Measurements from ENCODE around the gene RBM24.

RBM24 gene

DNA sequence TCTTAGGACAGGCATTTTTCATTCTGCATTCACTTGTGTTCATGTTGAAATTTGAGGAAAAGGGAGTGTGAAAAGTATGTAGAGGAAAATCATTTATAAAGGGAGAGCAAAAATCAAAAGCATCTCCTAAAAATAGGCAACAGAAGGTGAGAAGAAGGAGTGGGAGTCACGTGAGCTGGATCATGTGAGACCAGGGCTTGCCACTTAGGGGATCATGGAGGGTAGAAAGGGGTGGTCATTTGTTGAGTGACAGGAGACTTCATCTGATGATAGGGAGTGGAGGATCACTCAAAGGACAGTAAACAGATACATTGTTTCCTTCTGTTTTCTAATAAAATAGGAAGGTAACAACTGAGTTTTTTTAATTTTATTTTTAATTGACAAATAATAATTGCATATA is 17.1 kb downstream of the RBM24 start:
- H3K4me3 ChIP-seq (ENCODE audit: low read length): no peak overlapping the region
- TF ChIP-seq, protein P1, sequence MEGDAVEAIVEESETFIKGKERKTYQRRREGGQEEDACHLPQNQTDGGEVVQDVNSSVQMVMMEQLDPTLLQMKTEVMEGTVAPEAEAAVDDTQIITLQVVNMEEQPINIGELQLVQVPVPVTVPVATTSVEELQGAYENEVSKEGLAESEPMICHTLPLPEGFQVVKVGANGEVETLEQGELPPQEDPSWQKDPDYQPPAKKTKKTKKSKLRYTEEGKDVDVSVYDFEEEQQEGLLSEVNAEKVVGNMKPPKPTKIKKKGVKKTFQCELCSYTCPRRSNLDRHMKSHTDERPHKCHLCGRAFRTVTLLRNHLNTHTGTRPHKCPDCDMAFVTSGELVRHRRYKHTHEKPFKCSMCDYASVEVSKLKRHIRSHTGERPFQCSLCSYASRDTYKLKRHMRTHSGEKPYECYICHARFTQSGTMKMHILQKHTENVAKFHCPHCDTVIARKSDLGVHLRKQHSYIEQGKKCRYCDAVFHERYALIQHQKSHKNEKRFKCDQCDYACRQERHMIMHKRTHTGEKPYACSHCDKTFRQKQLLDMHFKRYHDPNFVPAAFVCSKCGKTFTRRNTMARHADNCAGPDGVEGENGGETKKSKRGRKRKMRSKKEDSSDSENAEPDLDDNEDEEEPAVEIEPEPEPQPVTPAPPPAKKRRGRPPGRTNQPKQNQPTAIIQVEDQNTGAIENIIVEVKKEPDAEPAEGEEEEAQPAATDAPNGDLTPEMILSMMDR (IDR thresholded peaks at IDR 0.05; ENCODE audit: insufficient read depth, low read depth, low read length, missing control alignments): no peak
- no peak for DNase-seq (ENCODE audit: low read depth)

DNA sequence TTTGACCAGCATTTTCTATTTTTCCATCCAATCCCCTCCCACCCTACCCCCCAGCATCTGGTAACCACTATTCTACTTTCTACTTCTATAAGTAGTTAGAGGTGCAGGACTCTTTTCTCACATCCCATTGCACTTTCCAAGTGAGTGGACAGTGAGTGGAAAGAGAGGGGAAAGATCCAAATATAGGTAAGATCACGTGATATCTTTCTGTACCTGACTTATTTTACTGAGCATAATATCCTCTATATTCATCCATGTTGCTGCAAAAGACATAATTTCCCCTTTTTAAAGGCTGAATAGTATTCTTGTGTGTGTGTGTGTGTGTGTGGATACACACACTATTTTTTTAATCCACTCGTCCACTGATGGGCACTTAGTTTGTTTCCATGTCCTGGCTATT is 18.1 kb downstream of the RBM24 start:
- no peak for DNase-seq (ENCODE audit: low read depth)
- H3K4me3 ChIP-seq (ENCODE audit: low read length): no peak overlapping the region
- TF ChIP-seq, protein P1 (IDR thresholded peaks at IDR 0.05; ENCODE audit: insufficient read depth, low read depth, low read length, missing control alignments): no peak

GRCh38 chr6:17299750-17300149 is 18.6 kb downstream of the RBM24 start:
- H3K4me3 ChIP-seq (ENCODE audit: low read length): no peak overlapping the region
- TF ChIP-seq, protein P1 (IDR thresholded peaks at IDR 0.05; ENCODE audit: insufficient read depth, low read depth, low read length, missing control alignments): no peak
- no peak for DNase-seq (ENCODE audit: low read depth)

GRCh38 chr6:17300637-17301036 is 19.5 kb downstream of the RBM24 start:
- TF ChIP-seq, protein P1 (IDR thresholded peaks at IDR 0.05; ENCODE audit: insufficient read depth, low read depth, low read length, missing control alignments): no peak
- no peak for DNase-seq (ENCODE audit: low read depth)
- H3K4me3 ChIP-seq (ENCODE audit: low read length): no peak overlapping the region

GRCh38 chr6:17303444-17303843 is 22.3 kb downstream of the RBM24 start:
- TF ChIP-seq, protein P1 (IDR thresholded peaks at IDR 0.05; ENCODE audit: insufficient read depth, low read depth, low read length, missing control alignments): no peak
- no peak for DNase-seq (ENCODE audit: low read depth)
- no peak overlapping the region for H3K4me3 ChIP-seq (ENCODE audit: low read length)

DNA sequence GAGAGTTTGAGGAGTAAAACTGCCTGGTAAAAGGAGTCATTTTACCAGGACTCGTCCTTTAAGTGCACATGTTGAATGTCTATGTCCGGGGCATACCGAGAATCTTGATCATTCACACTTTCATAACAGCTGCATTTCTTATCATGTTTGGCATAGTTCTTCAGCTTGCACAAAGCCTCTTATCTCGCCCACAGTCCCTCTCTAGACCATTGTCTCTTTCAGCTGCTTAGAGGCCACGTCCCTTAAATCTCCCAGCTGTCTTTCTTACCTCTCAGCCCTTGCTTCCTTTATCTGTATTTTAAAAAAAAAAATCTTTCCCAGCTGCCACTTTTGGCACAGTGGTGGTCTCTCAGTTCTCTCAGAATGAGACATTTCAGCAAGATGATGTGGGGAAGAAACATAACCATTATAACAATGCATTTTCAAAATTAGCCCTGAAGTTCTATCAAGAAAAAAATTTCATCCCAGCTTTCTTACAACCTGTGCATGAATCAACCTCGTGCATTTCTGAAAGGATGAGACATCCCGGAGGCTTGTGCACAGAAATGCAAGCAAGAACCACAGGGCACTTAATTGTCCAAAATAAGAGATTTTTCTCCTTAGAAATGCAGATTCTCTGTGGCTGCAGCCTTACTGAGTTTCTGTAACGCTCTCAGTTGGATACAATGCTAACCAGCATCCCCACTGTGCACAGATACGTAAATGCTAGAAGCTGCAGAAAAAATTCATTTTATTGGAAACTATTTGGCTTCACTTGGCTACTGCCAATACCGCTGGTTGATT is 24.2 kb downstream of the RBM24 start:
- DNase-seq (ENCODE audit: low read depth): peak; percentile 33
- no peak overlapping the region for H3K4me3 ChIP-seq (ENCODE audit: low read length)
- TF ChIP-seq, protein P1 (IDR thresholded peaks at IDR 0.05; ENCODE audit: insufficient read depth, low read depth, low read length, missing control alignments): no peak
